Measurements from ENCODE around the gene SLF2. TPM values are rescaled to one million over a fixed set of nuclear protein-coding genes. Genes with fewer than 3 reads are reported as not detected.

The SLF2 gene
- total and polyA plus RNA-seq, 9 of the 15 experiments (the other 6 are each of a cell fraction or from before 2014, with no cell fraction given) = 1.7 to 18.4 (median 7.8) TPM

DNA sequence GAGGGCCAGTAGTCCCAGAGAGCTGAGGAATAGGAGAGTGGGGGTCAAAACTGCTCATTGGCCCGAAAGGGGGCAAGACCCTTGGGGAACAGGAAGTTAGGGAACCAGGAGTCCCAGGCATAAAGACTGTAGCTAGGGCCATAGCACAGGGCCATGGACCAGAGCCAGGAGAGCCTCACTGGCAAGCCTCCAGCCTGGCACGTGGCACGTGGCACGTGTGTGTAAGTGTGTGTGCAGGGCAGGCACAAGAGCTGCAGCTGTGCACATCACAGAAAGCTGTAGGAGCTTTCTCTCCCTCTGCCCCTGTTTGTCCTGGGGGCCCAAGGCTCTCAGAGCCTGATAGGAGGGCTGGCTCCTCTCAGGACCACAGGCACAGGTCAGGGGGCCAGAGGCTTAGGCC lies 47.8 kb upstream of the SLF2 start:
- no peaks in the 10 kb centered on the region for H3K4me1 ChIP-seq (replicated peaks in 1 of 2; ENCODE audit: control insufficient read depth in 2 of 2, insufficient read depth in 2 of 2, low read length in 2 of 2)
- in situ Hi-C loops (cut with MboI) (loop anchor here (25.0 kb wide), 1 partner anchor 303 kb away; no protein-coding TSS in a partner anchor), intact Hi-C loops (cut with micrococcal nuclease) (no loop called here)
- TF ChIP-seq NFIC (IDR thresholded peaks at IDR 0.05) = peak; percentile 53
- no peak for TF ChIP-seq ZNF140 (CRISPR knock-in tag; IDR thresholded peaks at IDR 0.05)
- TF ChIP-seq BHLHE40 (IDR thresholded peaks at IDR 0.05; ENCODE audit: low read length) = peak; percentile 77
- H3K9me1 ChIP-seq (ENCODE audit: control insufficient read depth, insufficient read depth, low read length) = no peaks in the 10 kb centered on the region
- no peak overlapping the region for H3K4me3 ChIP-seq
- no peaks in the 10 kb centered on the region; the same call in none of the 2 replicates for H4K20me1 ChIP-seq (replicated peaks; ENCODE audit: control insufficient read depth, insufficient read depth, low read length)
- WGBS (ENCODE audit: insufficient coverage, low coverage, missing lambda C conversion rate) = 0% methylated on average over 4 of the region's 4 CpGs
- no peak overlapping the region for H3K27ac ChIP-seq (ENCODE audit: extremely low read depth, low read depth, low read length)
- H3K4me2 ChIP-seq (ENCODE audit: insufficient read depth, low read length) = no peak overlapping the region
- BruUV-seq (replicated peaks) = no TSS peak
- no peaks in the 10 kb centered on the region for H3K36me3 ChIP-seq (ENCODE audit: control insufficient read depth, insufficient read depth, low read length)
- ChIA-PET CTCF (ENCODE audit: low intra/inter-chr PET ratio) (no interaction called here), POLR2A (no interaction called here)
- FAIRE-seq (no peak), DNase-seq (ENCODE audit: extremely low read depth in 1 of 4, low spot score in 3 of 4) (no peak), ATAC-seq (no peak)
- no peaks in the 10 kb centered on the region for H3K9me3 ChIP-seq (replicated peaks; ENCODE audit: control insufficient read depth, insufficient read depth, low read depth, low read length)
- no peak overlapping the region for H3K9ac ChIP-seq (ENCODE audit: insufficient read depth in 1 of 2, low read depth in 2 of 2, low read length in 2 of 2)
- H2AFZ ChIP-seq (ENCODE audit: low read depth, low read length) = no peak overlapping the region
- H3K79me2 ChIP-seq (ENCODE audit: control insufficient read depth, insufficient read depth, low read length) = no peaks in the 10 kb centered on the region
- H3K27me3 ChIP-seq (ENCODE audit: control insufficient read depth in 2 of 2, insufficient read depth in 2 of 2, low read length in 2 of 2) = peaks cover 16 to 81% of the 10 kb centered on the region in 2 experiments; a peak in 4 of 5 replicates

DNA sequence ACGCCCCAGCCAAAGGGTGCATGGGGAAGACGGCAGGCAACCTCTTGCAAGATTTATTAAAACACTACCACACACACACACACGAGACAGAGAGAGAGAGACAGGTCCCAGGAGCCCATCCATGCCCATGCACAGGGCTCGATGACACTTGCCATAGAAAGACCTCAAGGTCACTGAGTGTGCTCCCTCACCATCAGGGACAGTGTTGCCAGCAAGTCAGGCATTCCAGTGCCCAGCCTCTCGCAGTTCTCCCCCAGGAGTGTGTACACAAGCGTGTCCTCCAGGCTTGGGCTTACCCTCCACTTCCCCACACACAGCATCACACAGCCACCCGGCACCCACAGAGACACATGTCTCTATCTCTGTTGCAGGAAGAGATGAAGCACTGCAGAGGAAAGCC lies 46.8 kb upstream of the SLF2 start:
- H2AFZ ChIP-seq (ENCODE audit: low read depth, low read length) = no peak overlapping the region
- H3K79me2 ChIP-seq (ENCODE audit: control insufficient read depth, insufficient read depth, low read length) = no peaks in the 10 kb centered on the region
- peaks cover 16 to 76% of the 10 kb centered on the region in 2 experiments; a peak in 4 of 5 replicates for H3K27me3 ChIP-seq (ENCODE audit: control insufficient read depth in 2 of 2, insufficient read depth in 2 of 2, low read length in 2 of 2)
- CTCF ChIA-PET (ENCODE audit: low intra/inter-chr PET ratio) = no interaction called here
- H3K9ac ChIP-seq (ENCODE audit: insufficient read depth in 1 of 2, low read depth in 2 of 2, low read length in 2 of 2) = no peak overlapping the region
- ATAC-seq (no peak), FAIRE-seq (no peak), DNase-seq (ENCODE audit: extremely low read depth in 1 of 4, low spot score in 3 of 4) (no peak)
- TF ChIP-seq PHF8 (IDR thresholded peaks at IDR 0.05; ENCODE audit: borderline replicate concordance, low read length) (no peak), TCFL5 (CRISPR knock-in tag; conservative IDR thresholded peaks at IDR 0.05) (no peak), ARHGAP35 (IDR thresholded peaks at IDR 0.05; ENCODE audit: partially characterized antibody) (no peak), EWSR1 (IDR thresholded peaks at IDR 0.05; ENCODE audit: borderline replicate concordance, low read depth, partially characterized antibody) (no peak)
- H3K36me3 ChIP-seq (ENCODE audit: control insufficient read depth, insufficient read depth, low read length) = no peaks in the 10 kb centered on the region
- H3K9me1 ChIP-seq (ENCODE audit: control insufficient read depth, insufficient read depth, low read length) = no peaks in the 10 kb centered on the region
- no peak overlapping the region for H3K4me3 ChIP-seq
- no TSS peak for BruUV-seq (replicated peaks)
- in situ Hi-C loops (cut with MboI) (loop anchor here (25.0 kb wide), 1 partner anchor 304 kb away; no protein-coding TSS in a partner anchor), intact Hi-C loops (cut with micrococcal nuclease) (no loop called here)
- H3K27ac ChIP-seq (ENCODE audit: extremely low read depth, low read depth, low read length) = no peak overlapping the region
- H3K4me2 ChIP-seq (ENCODE audit: insufficient read depth, low read length) = no peak overlapping the region
- 3% methylated on average over 6 of the region's 7 CpGs for WGBS (ENCODE audit: insufficient coverage, low coverage, missing lambda C conversion rate)
- H3K4me1 ChIP-seq (replicated peaks in 1 of 2; ENCODE audit: control insufficient read depth in 2 of 2, insufficient read depth in 2 of 2, low read length in 2 of 2) = no peaks in the 10 kb centered on the region; a peak in 1 of 5 replicates
- H4K20me1 ChIP-seq (replicated peaks; ENCODE audit: control insufficient read depth, insufficient read depth, low read length) = no peaks in the 10 kb centered on the region; the same call in none of the 2 replicates
- H3K9me3 ChIP-seq (replicated peaks; ENCODE audit: control insufficient read depth, insufficient read depth, low read depth, low read length) = no peaks in the 10 kb centered on the region
- POLR2A ChIA-PET = interaction anchor here (0.6 kb wide), 2 partner anchors 8 to 785 kb away, joined by 3 read pairs; no protein-coding TSS in a partner anchor
